ENCODE measurements around the gene RPS6KA4. TPM values are rescaled to one million over a fixed set of nuclear protein-coding genes. Genes with fewer than 3 reads are reported as not detected.

The RPS6KA4 gene
- total RNA-seq, 4 donors from 2014 or later, result 23.7 to 34.3 (median 26.2) TPM

- H3K4me3 ChIP-seq, result no peak overlapping the region
- H3K36me3 ChIP-seq, result peaks cover 0 to 49% (median 20%) of the 10 kb centered on the region in 3 donors
- 88 to 89% methylated on average over 6 of the region's 6 CpGs for WGBS, 2 donors
- no peak overlapping the region for H3K27ac ChIP-seq
- H3K9me3 ChIP-seq, result no peaks in the 10 kb centered on the region
- H3K27me3 ChIP-seq, result no peaks in the 10 kb centered on the region
- no peak for DNase-seq (ENCODE audit: low spot score in 2 of 2)
- TF ChIP-seq POLR2A (IDR thresholded peaks at IDR 0.05) (no peak), CTCF (IDR thresholded peaks at IDR 0.05) (no peak), EP300 (IDR thresholded peaks at IDR 0.05) (no peak)
- H3K4me1 ChIP-seq, result no peaks in the 10 kb centered on the region
These were observed 13.1 kb downstream of the RPS6KA4 start for GRCh38 chr11:64372021-64372420.

DNA sequence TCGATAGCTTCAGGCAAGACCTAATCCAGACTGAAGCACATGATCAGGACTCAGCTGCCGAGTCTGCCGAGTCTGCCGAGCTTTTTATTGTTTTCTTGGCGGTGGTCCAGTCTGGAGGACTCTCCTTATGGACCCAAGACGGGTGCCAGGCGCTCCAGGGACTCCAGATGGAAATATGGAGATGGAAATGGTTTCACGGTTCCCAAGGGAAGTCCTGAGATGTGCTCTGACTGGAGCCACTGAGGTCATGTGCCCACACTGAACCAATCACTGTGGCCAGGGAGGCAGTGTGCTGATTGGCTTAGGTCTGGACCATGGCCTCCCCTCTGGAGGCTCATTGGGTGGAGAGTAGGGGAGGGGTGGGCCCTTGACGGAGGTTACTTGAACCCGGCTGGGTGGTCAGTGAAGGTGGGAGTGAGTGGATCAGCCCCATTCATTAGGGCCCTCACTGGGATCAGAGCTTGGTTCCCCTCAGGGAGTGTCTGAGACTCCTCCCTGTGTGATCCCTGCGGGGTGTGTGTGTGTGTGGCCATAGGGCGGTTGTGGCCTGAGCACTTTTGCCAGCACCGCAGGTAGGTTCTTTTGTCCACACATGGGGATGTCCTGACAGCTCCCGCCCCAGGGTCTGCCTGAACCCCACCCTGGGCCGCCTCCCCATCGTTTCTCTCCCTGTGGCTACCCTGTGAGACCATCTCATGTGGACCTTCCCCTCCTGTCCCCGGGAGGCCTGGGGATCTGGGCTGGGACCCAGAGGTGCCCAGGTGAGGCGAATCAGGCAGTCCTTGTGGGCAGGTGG lies 14.0 kb downstream of the RPS6KA4 start:
- Histone ChIP-seq H3K36me3 (peaks cover 0 to 39% (median 18%) of the 10 kb centered on the region in 3 donors), H3K4me1 (no peaks in the 10 kb centered on the region), H3K27me3 (no peaks in the 10 kb centered on the region), H3K9me3 (no peaks in the 10 kb centered on the region), H3K4me3 (no peak overlapping the region), H3K27ac (no peak overlapping the region)
- no peak for DNase-seq (ENCODE audit: low spot score in 2 of 2)
- TF ChIP-seq EP300 (IDR thresholded peaks at IDR 0.05) (no peak), POLR2A (IDR thresholded peaks at IDR 0.05) (no peak), CTCF (IDR thresholded peaks at IDR 0.05) (no peak)
- WGBS, 2 donors, result 62 to 64% methylated on average over 11 to 15 of the region's 18 CpGs

GRCh38 chr11:64373598-64373974 lies 14.6 kb downstream of the RPS6KA4 start:
- DNase-seq (ENCODE audit: low spot score in 2 of 2), result no peak
- no peak overlapping the region for H3K27ac ChIP-seq
- H3K4me3 ChIP-seq, result no peak overlapping the region
- peaks cover 0 to 3% (median 0%) of the 10 kb centered on the region in 4 donors for H3K4me1 ChIP-seq
- no peaks in the 10 kb centered on the region for H3K9me3 ChIP-seq
- no peak for TF ChIP-seq EP300 (IDR thresholded peaks at IDR 0.05)
- no peak for TF ChIP-seq POLR2A (IDR thresholded peaks at IDR 0.05)
- TF ChIP-seq CTCF (IDR thresholded peaks at IDR 0.05), result no peak
- 72 to 74% methylated on average over 5 of the region's 5 CpGs for WGBS, 2 donors
- H3K36me3 ChIP-seq, result peaks cover 0 to 33% (median 13%) of the 10 kb centered on the region in 3 donors
- no peaks in the 10 kb centered on the region for H3K27me3 ChIP-seq

GRCh38 chr11:64376071-64376470 lies 17.1 kb downstream of the RPS6KA4 start:
- Histone ChIP-seq H3K27ac (no peak overlapping the region), H3K4me1 (peaks cover 0 to 6% (median 0%) of the 10 kb centered on the region in 4 donors), H3K27me3 (peaks cover 0 to 7% of the 10 kb centered on the region in 2 donors), H3K36me3 (peaks cover 0 to 9% (median 0%) of the 10 kb centered on the region in 3 donors), H3K4me3 (no peak overlapping the region), H3K9me3 (no peaks in the 10 kb centered on the region)
- no peak for DNase-seq (ENCODE audit: low spot score in 2 of 2)
- TF ChIP-seq CTCF (IDR thresholded peaks at IDR 0.05), result no peak
- no peak for TF ChIP-seq EP300 (IDR thresholded peaks at IDR 0.05)
- TF ChIP-seq POLR2A (IDR thresholded peaks at IDR 0.05), result no peak
- WGBS, 2 donors, result 90 to 95% methylated on average over 7 of the region's 7 CpGs

- DNase-seq (ENCODE audit: low spot score in 2 of 2), result no peak
- Histone ChIP-seq H3K27me3 (peaks cover 0 to 22% of the 10 kb centered on the region in 2 donors), H3K36me3 (no peaks in the 10 kb centered on the region), H3K27ac (no peak overlapping the region), H3K4me3 (no peak overlapping the region), H3K9me3 (no peaks in the 10 kb centered on the region), H3K4me1 (peaks cover 0 to 6% (median 0%) of the 10 kb centered on the region in 4 donors)
- WGBS, 2 donors, result 43 to 58% methylated on average over 14 of the region's 14 CpGs
- TF ChIP-seq CTCF (IDR thresholded peaks at IDR 0.05) (no peak), EP300 (IDR thresholded peaks at IDR 0.05) (no peak)
These were observed 19.4 kb downstream of the RPS6KA4 start for GRCh38 chr11:64378335-64378880.

All from tibial nerve (tissue), 4 donors.